GM12801 (cell line): ENCODE results near the gene WIPI1.

Experiments
- CTCF ChIP-seq: IDR thresholded peaks from one replicate; pipeline ENCODE4 v1.5.1; 2011; ENCODE audit warnings: control low read depth; ENCODE audit not compliant: insufficient read length; ENCODE audit errors: extremely low read depth

Gene WIPI1

GRCh38 chr17:68428498-68429172, 28.7 kb downstream of the WIPI1 start:
- TF ChIP-seq CTCF: no peak

GRCh38 chr17:68427575-68427974, 29.7 kb downstream of the WIPI1 start:
- no peak for TF ChIP-seq CTCF

GRCh38 chr17:68425979-68426378, 31.3 kb downstream of the WIPI1 start:
- no peak for TF ChIP-seq CTCF

GRCh38 chr17:68424861-68425260, 32.4 kb downstream of the WIPI1 start:
- no peak for TF ChIP-seq CTCF

- no peak for TF ChIP-seq CTCF
Measured at GRCh38 chr17:68424203-68424602, 33.1 kb downstream of the WIPI1 start.

- no peak for TF ChIP-seq CTCF
Measured at GRCh38 chr17:68423251-68423650, 34.0 kb downstream of the WIPI1 start.

GRCh38 chr17:68422821-68423220, 34.5 kb downstream of the WIPI1 start:
- no peak for TF ChIP-seq CTCF
